Activated CD8-positive, alpha-beta T cell treated with anti-CD3 and anti-CD28 coated beads, Interleukin-2, amount 10 ng/mL, durations not matched to agents 7 days and 5 days (primary cell): ENCODE data around the gene ZNF358. TPM values are rescaled to one million over a fixed set of nuclear protein-coding genes. Genes with fewer than 3 reads are reported as not detected.

Experiments used
- ATAC-seq: fragments of 150-1000 bp; cut with Tn5 transposase; one replicate; pipeline ENCODE4 v1.10.0; 2021; ENCODE audit warnings: moderate library complexity
- CTCF ChIA-PET: fragments of 350-600 bp; sonication (Branson Sonifier 250); formaldehyde crosslinking; loops from one replicate; lab custom pipeline; 2021; ENCODE audit warnings: antibody characterized with exemption; lab: Charles Lee
- POLR2A ChIA-PET: fragments of 350-600 bp; sonication (Branson Sonifier 250); formaldehyde crosslinking; loops from one replicate; lab custom pipeline; 2021; ENCODE audit warnings: antibody characterized with exemption; lab: Charles Lee
- DNase-seq: peaks from one replicate; pipeline ENCODE4 v3.0.0-alpha.2; 2020
- H3K27ac Mint-ChIP-seq: one replicate; pipeline ENCODE4 v1.8.0; 2021; ENCODE audit warnings: mild to moderate bottlenecking, mixed read lengths
- H3K27me3 Mint-ChIP-seq: one replicate; pipeline ENCODE4 v1.8.0; 2021; ENCODE audit warnings: low read depth, mixed read lengths
- H3K36me3 Mint-ChIP-seq: one replicate; pipeline ENCODE4 v1.8.0; 2021; ENCODE audit warnings: low read depth, mixed read lengths
- H3K4me1 Mint-ChIP-seq: one replicate; pipeline ENCODE4 v1.8.0; 2021; ENCODE audit warnings: low read depth, mixed read lengths
- H3K4me3 Mint-ChIP-seq: one replicate; pipeline ENCODE4 v1.8.0; 2021; ENCODE audit warnings: mild to moderate bottlenecking, mixed read lengths
- H3K9me3 Mint-ChIP-seq: one replicate; pipeline ENCODE4 v1.8.0; 2022; ENCODE audit warnings: mixed read lengths; ENCODE audit not compliant: insufficient read depth
- total RNA-seq, 2 experiments: library from RNA; stranded (reverse); gene quantifications; one replicate each; pipeline ENCODE4 v1.2.3, GENCODE V29; 2021

The ZNF358 gene
- total RNA-seq, 2 experiments from 2014 or later: 5.8 to 7.9 TPM

DNA sequence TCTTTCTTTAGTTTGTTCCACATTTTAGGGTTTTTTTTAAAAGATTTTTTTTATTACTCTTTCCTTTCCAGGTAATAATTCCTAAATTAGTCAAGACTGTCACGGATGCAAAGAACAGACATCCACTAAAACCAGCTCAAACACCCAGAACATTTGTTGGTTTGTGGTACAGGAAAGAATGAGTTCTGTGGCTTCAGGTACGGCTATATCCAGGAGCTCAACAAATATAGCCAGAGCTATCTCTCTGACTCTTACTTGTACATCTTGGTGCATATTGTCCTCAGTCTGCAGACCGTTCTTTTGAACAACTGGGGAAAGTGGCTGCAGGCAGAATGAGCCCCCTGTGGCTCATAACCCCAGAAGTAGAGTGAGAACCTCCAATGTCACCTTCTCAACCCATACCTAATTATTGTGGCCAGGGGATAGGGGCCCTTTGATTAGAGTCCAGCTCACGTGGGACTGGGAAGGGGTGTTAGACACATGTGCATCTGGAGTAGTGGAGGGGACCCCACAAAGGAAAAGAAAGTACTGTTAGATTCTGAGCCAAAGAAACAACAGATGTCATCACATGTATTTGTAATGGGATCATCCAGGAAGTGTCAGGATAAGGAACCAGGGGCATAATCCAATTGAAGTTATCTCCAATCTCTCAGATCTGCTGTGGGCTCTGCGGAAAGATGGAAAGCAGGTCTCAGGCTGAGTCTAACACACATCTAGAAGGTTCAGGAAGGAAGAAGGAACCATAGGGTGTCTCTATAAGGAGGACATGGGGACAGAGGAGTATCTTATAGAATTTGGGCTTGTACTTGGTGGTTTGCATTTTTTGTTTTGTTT, 1.9 kb upstream of the ZNF358 start:
- H3K9me3 Mint-ChIP-seq: no peaks in the 10 kb centered on the region
- H3K27ac Mint-ChIP-seq: no peak overlapping the region
- peaks cover 20% of the 10 kb centered on the region for H3K27me3 Mint-ChIP-seq
- DNase-seq (no peak), ATAC-seq (no peak)
- H3K36me3 Mint-ChIP-seq: no peaks in the 10 kb centered on the region
- peaks cover 11% of the 10 kb centered on the region for H3K4me1 Mint-ChIP-seq
- H3K4me3 Mint-ChIP-seq: no peak overlapping the region
- ChIA-PET POLR2A (no interaction called here), CTCF (interaction anchor here (1.2 kb wide), 1 partner anchor 8 kb away, joined by 3 read pairs; no protein-coding TSS in a partner anchor)

DNA sequence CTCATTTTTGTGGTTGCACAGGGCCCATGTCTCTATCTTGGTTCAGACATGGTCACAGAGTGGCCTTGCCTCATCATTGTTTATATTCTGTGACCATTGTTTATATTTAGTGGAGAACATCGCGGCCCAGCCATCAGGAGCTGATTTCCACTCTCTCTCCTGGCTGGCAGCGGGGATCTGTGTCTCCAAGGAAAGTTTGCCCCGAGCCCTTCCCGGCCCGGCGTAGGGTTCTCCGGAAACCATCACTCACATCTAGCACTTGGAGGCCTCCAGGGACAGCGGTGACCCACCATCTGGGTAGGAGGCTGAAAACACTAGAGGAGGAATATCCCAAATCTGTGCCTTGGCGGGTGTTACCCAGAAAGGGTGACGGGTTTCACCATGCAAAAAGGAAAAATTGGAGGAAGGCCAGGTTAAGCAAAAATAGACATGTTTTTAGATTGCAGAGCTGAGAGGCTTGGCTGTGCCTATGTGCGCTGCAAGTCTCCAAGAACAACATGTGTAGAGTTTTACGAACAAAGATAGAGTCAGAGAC, 726 bp upstream of the ZNF358 start:
- peak overlapping the region; percentile 86 for H3K27ac Mint-ChIP-seq
- ChIA-PET CTCF (interaction anchor here (1.5 kb wide), 2 partner anchors 53 to 166 kb away, joined by 3 to 4 read pairs; partner anchors contain the start of gene TRAPPC5), POLR2A (no interaction called here)
- H3K36me3 Mint-ChIP-seq: no peaks in the 10 kb centered on the region
- ATAC-seq (no peak), DNase-seq (no peak)
- H3K9me3 Mint-ChIP-seq: no peaks in the 10 kb centered on the region
- H3K4me1 Mint-ChIP-seq: peaks cover 11% of the 10 kb centered on the region
- H3K4me3 Mint-ChIP-seq: peak overlapping the region; percentile 68
- H3K27me3 Mint-ChIP-seq: peaks cover 20% of the 10 kb centered on the region

DNA sequence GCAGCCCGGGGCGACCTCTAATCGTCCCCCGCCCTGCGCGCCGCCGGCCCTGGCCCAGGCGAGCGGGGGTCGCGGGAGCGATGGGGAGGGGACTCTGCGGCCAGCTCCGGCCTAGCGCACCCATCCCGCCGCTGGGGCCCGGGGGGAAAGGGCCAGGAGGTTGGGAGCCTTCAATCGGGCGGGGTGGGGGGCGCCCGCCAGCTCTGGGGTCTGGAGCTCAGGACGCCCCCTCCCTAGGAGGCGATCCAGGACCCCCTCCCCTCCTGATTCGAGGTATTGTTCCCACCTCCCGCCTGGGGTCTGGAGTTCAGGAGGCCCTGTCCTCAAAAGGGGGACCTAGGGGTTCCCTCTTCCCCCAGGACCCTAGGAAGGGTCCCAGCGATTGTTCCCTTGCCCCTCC, 430 bp downstream of the ZNF358 start:
- no peaks in the 10 kb centered on the region for H3K36me3 Mint-ChIP-seq
- H3K4me1 Mint-ChIP-seq: peaks cover 11% of the 10 kb centered on the region
- DNase-seq (no peak), ATAC-seq (no peak)
- ChIA-PET POLR2A (interaction anchor here (0.7 kb wide), 1 partner anchor 1919 kb away, joined by 3 read pairs; the partner anchor contains the start of gene ZNF266), CTCF (interaction anchor here (1.0 to 1.5 kb wide), 3 partner anchors 19 to 164 kb away, joined by 3 to 4 read pairs (median 4); partner anchors contain the start of gene TRAPPC5)
- peak overlapping the region; percentile 68 for H3K4me3 Mint-ChIP-seq
- H3K9me3 Mint-ChIP-seq: no peaks in the 10 kb centered on the region
- H3K27ac Mint-ChIP-seq: peak overlapping the region; percentile 39
- peaks cover 20% of the 10 kb centered on the region for H3K27me3 Mint-ChIP-seq

GRCh38 chr19:7516878-7517277, 975 bp downstream of the ZNF358 start:
- peak overlapping the region; percentile 68 for H3K4me3 Mint-ChIP-seq
- CTCF ChIA-PET: interaction anchor here (1.0 to 1.5 kb wide), 3 partner anchors 19 to 164 kb away, joined by 3 to 4 read pairs (median 4); partner anchors contain the start of gene TRAPPC5

GRCh38 chr19:7519361-7520130, 3.6 kb downstream of the ZNF358 start:
- CTCF ChIA-PET: no interaction called here

More at GRCh38 chr19:7516878-7517277, 975 bp downstream of the ZNF358 start:
- Mint-ChIP-seq H3K36me3 (no peaks in the 10 kb centered on the region), H3K4me1 (peaks cover 13% of the 10 kb centered on the region), H3K27me3 (peaks cover 20% of the 10 kb centered on the region), H3K27ac (peak overlapping the region; percentile 39), H3K9me3 (no peaks in the 10 kb centered on the region)
- DNase-seq (no peak), ATAC-seq (no peak)
- POLR2A ChIA-PET: interaction anchor here (0.7 kb wide), 1 partner anchor 1918 kb away, joined by 3 read pairs; the partner anchor contains the start of gene ZNF266

DNA sequence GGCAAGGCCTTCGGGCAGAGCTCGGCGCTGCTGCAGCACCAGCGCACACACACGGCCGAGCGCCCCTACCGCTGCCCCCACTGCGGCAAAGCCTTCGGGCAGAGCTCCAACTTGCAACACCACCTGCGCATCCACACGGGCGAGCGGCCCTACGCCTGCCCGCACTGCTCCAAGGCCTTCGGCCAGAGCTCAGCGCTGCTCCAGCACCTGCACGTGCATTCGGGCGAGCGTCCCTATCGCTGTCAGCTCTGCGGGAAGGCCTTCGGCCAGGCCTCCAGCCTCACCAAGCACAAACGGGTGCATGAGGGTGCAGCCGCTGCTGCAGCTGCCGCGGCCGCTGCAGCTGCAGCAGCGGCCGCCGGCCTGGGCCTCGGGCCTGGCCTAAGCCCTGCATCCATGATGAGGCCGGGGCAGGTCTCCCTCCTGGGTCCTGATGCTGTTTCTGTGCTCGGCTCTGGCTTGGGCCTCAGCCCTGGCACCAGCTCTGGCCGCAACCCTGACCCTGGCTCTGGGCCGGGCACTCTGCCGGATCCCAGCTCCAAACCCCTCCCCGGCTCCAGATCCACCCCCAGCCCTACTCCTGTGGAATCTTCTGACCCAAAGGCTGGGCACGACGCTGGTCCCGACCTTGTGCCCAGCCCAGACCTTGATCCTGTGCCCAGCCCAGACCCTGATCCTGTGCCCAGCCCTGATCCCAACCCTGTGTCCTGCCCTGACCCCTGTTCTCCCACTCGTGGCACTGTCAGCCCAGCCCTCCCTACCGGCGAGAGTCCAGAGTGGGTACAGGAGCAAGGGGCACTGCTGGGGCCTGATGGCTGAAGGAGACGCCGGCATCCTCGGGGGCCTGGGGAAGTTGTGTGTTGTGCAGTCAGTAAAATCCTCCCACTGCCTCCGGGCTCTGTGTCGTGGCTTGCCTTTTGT, 4.5 kb downstream of the ZNF358 start:
- Mint-ChIP-seq H3K36me3 (no peaks in the 10 kb centered on the region), H3K4me1 (peaks cover 21% of the 10 kb centered on the region), H3K9me3 (no peaks in the 10 kb centered on the region), H3K27ac (no peak overlapping the region), H3K27me3 (peaks cover 9% of the 10 kb centered on the region), H3K4me3 (no peak overlapping the region)
- DNase-seq: no peak
- CTCF ChIA-PET: no interaction called here
- POLR2A ChIA-PET: no interaction called here
- no peak for ATAC-seq

More at GRCh38 chr19:7519361-7520130, 3.6 kb downstream of the ZNF358 start:
- H3K27me3 Mint-ChIP-seq: peaks cover 13% of the 10 kb centered on the region
- H3K27ac Mint-ChIP-seq: no peak overlapping the region
- POLR2A ChIA-PET: no interaction called here
- no peaks in the 10 kb centered on the region for H3K36me3 Mint-ChIP-seq
- no peak for DNase-seq
- no peak for ATAC-seq
- peaks cover 22% of the 10 kb centered on the region for H3K4me1 Mint-ChIP-seq
- H3K4me3 Mint-ChIP-seq: no peak overlapping the region
- H3K9me3 Mint-ChIP-seq: no peaks in the 10 kb centered on the region

- H3K4me1 Mint-ChIP-seq: peaks cover 16% of the 10 kb centered on the region
- peak overlapping the region; percentile 70 for H3K4me3 Mint-ChIP-seq
- ATAC-seq (no peak), DNase-seq (no peak)
- ChIA-PET POLR2A (interaction anchor here (0.7 to 2.6 kb wide), 5 partner anchors 12 to 27 kb away, joined by 3 to 19 read pairs (median 3); partner anchors contain the start of gene PNPLA6), CTCF (interaction anchor here (0.6 to 2.1 kb wide), 3 partner anchors 8 to 173 kb away, joined by 3 to 9 read pairs (median 3); partner anchors contain the start of genes ARHGEF18 and PNPLA6)
- H3K27ac Mint-ChIP-seq: peak overlapping the region; percentile 76
- H3K9me3 Mint-ChIP-seq: no peaks in the 10 kb centered on the region
- H3K27me3 Mint-ChIP-seq: peaks cover 5% of the 10 kb centered on the region
- peaks cover 3% of the 10 kb centered on the region for H3K36me3 Mint-ChIP-seq
These were observed 5.7 kb downstream of the ZNF358 start for GRCh38 chr19:7521551-7522071.

DNA sequence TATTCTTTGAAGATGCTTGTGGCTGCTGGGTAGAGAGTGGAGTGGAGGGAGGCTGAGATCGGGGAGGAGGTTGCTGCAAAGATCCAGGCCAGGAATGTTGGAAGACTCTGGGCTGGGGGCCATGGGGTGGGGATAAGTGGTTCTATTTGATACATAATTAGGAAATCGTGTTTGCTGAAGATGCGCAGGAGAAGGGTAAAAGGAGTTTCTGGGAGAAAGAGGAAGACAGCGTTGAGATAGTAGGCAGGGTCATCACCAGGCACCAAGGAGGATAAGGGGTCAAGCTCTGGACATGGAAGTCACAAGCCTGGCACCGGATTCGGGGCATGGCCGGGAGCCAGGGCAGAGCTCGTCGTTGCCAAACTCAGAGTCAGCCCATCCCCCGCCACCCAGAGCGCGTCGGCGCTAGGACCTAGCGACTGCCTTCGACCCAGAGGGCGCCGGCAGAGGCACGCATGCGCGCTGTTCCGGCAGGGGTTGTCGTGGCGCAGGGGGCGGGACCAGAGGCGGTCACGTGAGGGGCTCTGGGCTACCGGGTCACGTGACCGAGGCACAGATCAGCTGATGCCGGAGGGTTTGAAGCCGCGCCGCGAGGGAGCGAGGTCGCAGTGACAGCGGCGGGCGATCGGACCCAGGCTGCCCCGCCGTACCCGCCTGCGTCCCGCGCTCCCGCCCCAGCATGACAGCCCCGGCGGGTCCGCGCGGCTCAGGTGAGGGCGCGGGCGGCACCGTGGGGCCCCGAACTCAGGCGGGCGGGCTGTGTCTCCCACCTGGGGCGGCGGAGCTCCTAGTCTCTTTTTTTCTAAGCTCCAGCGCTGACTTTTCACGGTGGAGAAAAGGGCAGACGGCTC, 6.4 kb downstream of the ZNF358 start, which contains the start of gene MCOLN1:
MCOLN1 (plus strand) TSS at position 553 of the 851 bp plus-strand sequence; CDS start at position 680, 127 bp downstream.
- Mint-ChIP-seq H3K9me3 (no peaks in the 10 kb centered on the region), H3K27ac (peak within 1 kb of the TSS; percentile 76), H3K36me3 (peaks cover 3% of the 10 kb centered on the region), H3K4me3 (peak within 1 kb of the TSS; percentile 70), H3K27me3 (no peaks in the 10 kb centered on the region), H3K4me1 (peaks cover 11% of the 10 kb centered on the region)
- ChIA-PET CTCF (interaction anchor here (0.6 to 2.6 kb wide), 10 partner anchors 8 to 420 kb away, joined by 3 to 10 read pairs (median 4); partner anchors contain the start of genes ARHGEF18, PNPLA6 and TRAPPC5), POLR2A (interaction anchor here (0.7 to 2.6 kb wide), 9 partner anchors 11 to 108 kb away, joined by 3 to 19 read pairs (median 3); partner anchors contain the start of genes PET100, PNPLA6 and XAB2)
- peak; percentile 99 for DNase-seq
- ATAC-seq: peak; percentile 91

DNA sequence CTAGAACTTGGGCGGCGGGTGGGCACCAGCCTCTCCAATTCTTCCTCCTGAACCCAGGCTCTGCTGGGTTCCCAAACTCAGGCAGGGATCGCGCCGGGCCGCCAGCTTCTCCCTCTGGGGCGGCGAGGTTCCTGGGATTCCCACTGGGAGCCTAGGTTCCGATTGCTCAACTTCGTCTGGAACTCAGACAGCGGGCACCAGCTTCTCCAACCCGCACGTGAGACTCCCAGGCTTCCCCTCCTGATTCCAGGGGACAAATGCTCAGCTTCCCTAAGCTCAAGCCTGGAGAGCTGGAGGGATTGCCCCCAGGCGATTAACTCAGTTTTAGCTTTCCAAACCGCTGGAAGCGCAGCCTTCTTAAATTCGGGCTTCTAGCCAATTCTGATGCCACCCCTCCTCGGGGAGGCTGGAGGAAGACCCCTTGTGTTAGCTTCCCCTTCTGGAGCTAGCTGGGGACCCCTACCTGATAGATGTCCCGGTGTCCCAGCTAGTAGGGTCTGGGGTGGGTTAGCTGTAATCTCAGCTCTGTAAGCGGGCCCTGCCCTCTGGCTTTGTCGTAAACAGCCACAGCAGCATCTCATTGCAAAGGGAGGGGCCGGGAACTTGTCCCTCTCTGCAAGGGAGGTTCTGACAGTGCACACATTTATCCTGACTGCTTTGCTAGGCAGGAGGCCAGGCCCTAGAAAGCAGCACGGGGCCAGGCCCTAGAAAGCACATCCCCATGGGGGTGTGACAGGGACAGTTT, 7.2 kb downstream of the ZNF358 start:
- Mint-ChIP-seq H3K4me3 (peak overlapping the region; percentile 70), H3K27ac (no peak overlapping the region), H3K36me3 (peaks cover 3% of the 10 kb centered on the region), H3K4me1 (peaks cover 11% of the 10 kb centered on the region), H3K9me3 (no peaks in the 10 kb centered on the region), H3K27me3 (no peaks in the 10 kb centered on the region)
- DNase-seq (no peak), ATAC-seq (no peak)
- ChIA-PET CTCF (interaction anchor here (0.8 to 2.6 kb wide), 9 partner anchors 11 to 421 kb away, joined by 3 to 10 read pairs (median 4); partner anchors contain the start of genes ARHGEF18, PNPLA6 and TRAPPC5), POLR2A (interaction anchor here (0.7 to 2.6 kb wide), 5 partner anchors 10 to 107 kb away, joined by 3 to 19 read pairs (median 6); partner anchors contain the start of genes PET100, PNPLA6 and XAB2)
